HepG2 (cell line): Measurements from ENCODE around the gene GRM7.

Experiments used
- LCORL ChIP-seq, 2 experiments: fragments of 450-650 bp in 1 of 2; sonication (generic) in 1 of 2; formaldehyde crosslinking in 1 of 2; IDR thresholded peaks; 2 replicates each; pipeline versions ENCODE4 v1.5.0 to v1.6.1; 2017 to 2020; ENCODE audit warnings: antibody characterized with exemption in 1 of 2, missing genetic modification reagents in 1 of 2
- ZSCAN29 ChIP-seq: sonication (generic); formaldehyde crosslinking; conservative IDR thresholded peaks from 2 replicates; pipeline ENCODE4 v1.4.0; 2020; ENCODE audit warnings: mild to moderate bottlenecking, missing genetic modification reagents

DNA sequence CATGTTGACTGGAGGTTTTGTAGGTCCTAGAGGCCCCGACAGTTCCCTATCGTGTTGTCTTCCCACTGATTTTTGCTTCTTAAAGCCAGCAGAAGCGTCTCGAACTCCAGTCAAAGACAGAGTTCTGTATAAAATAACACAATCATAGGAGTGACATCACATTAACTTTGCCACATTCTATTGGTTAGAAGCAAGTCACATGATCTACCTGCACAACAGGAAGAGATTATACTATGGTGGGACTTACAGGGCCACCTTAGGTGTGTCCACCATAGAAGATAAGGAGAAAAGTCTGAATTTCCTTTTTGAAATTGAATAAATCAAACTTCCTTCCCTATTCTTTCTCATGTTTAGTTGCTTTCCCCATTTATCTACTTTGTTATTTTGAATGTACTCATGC lies 365.5 kb downstream of the GRM7 start:
- no peak for TF ChIP-seq LCORL (IDR thresholded peaks at IDR 0.05)
- TF ChIP-seq LCORL (CRISPR knock-in tag; IDR thresholded peaks at IDR 0.05) = no peak
- TF ChIP-seq ZSCAN29 = no peak
